GM12878 (cell line): ENCODE results near the gene SIM2. TPM values are rescaled to one million over a fixed set of nuclear protein-coding genes. Genes with fewer than 3 reads are reported as not detected.

ENCODE experiments used
- ATAC-seq: fragments of 200-7000 bp; cut with Tn5 transposase; 3 replicates; pipeline ENCODE4 v1.9.1; 2020; ENCODE audit warnings: mild to moderate bottlenecking, moderate library complexity
- BruUV-seq: library from RNA; stranded (reverse); fragments of 400-500 nt; replicated peaks from 2 replicates; lab custom pipeline; 2021; lab: Mats Ljungman, UMichigan
- CTCF ChIA-PET: fragments of 300-600 bp; sonication (Branson Sonifier 250); formaldehyde crosslinking; extraction: SDS; loops from one replicate; lab custom pipeline; 2021; ENCODE audit warnings: inconsistent platforms; lab: Yijun Ruan, JAX
- POLR2A ChIA-PET: fragments of 350-600 bp; formaldehyde crosslinking; extraction: SDS; loops from one replicate; lab custom pipeline; 2021; ENCODE audit warnings: inconsistent platforms; lab: Charles Lee
- RAD21 ChIA-PET: fragments of 300-600 bp; sonication (Branson Sonifier 250); formaldehyde crosslinking; loops from one replicate; lab custom pipeline; 2023; ENCODE audit warnings: antibody characterized with exemption; ENCODE audit not compliant: unreplicated experiment; lab: Charles Lee
- SMC1A ChIA-PET: fragments of 300-600 bp; sonication (Branson Sonifier 250); formaldehyde crosslinking; loops from one replicate; lab custom pipeline; 2023; ENCODE audit not compliant: unreplicated experiment, uncharacterized antibody; lab: Charles Lee
- DNase-seq: peaks from one replicate; pipeline ENCODE4 v3.0.0-alpha.2; 2011; ENCODE audit warnings: low read depth, low spot score
- FAIRE-seq: peaks from 3 replicates; lab custom pipeline; 2011; peaks lifted over from hg19 to GRCh38; lab: Jason Lieb, UNC
- H2AFZ ChIP-seq: 2 replicates; pipeline ENCODE4 v1.6.0; 2011; ENCODE audit warnings: low read depth, low read length, control low read depth; ENCODE audit not compliant: control insufficient read depth
- H3K27ac ChIP-seq: 2 replicates; pipeline ENCODE4 v1.5.1; 2011; ENCODE audit warnings: control low read depth; ENCODE audit not compliant: control insufficient read depth, insufficient read depth
- H3K27me3 ChIP-seq, 2 experiments: replicated peaks in 1 of 2; 2 replicates each; pipeline versions ENCODE4 v1.6.0 to v1.6.1; 2011; ENCODE audit warnings: low read length in 1 of 2; ENCODE audit not compliant: control insufficient read depth in 2 of 2, insufficient read depth in 2 of 2
- H3K36me3 ChIP-seq, 2 experiments: 2 replicates each; pipeline ENCODE4 v1.5.1; 2011; ENCODE audit warnings: low read length in 1 of 2; ENCODE audit not compliant: control insufficient read depth in 2 of 2, insufficient read depth in 2 of 2
- H3K4me1 ChIP-seq: 2 replicates; pipeline ENCODE4 v1.6.1; 2011; ENCODE audit warnings: mild to moderate bottlenecking, low read length, moderate library complexity, mixed read lengths; ENCODE audit not compliant: control insufficient read depth, insufficient read depth
- H3K4me2 ChIP-seq: 2 replicates; pipeline ENCODE4 v1.6.0; 2011; ENCODE audit warnings: control low read depth; ENCODE audit not compliant: control insufficient read depth, insufficient read depth
- H3K4me3 ChIP-seq: fragments of 200-600 bp; sonication (generic); 2 replicates; pipeline ENCODE4 v1.5.1; 2016
- H3K79me2 ChIP-seq: 2 replicates; pipeline ENCODE4 v1.6.0; 2011; ENCODE audit warnings: low read length; ENCODE audit not compliant: control insufficient read depth, insufficient read depth
- H3K9ac ChIP-seq: 2 replicates; pipeline ENCODE4 v1.8.0; 2011; ENCODE audit warnings: low read length, control low read depth, mixed read lengths; ENCODE audit not compliant: control insufficient read depth, insufficient read depth
- H3K9me3 ChIP-seq: replicated peaks from 3 replicates; pipeline ENCODE4 v1.5.1; 2011; ENCODE audit warnings: mild to moderate bottlenecking, low read length; ENCODE audit not compliant: control insufficient read depth, insufficient read depth
- H4K20me1 ChIP-seq: 2 replicates; pipeline ENCODE4 v1.6.0; 2011; ENCODE audit not compliant: control insufficient read depth, insufficient read depth
- BRCA1 ChIP-seq: IDR thresholded peaks from 2 replicates; pipeline ENCODE4 v1.6.1; 2011; ENCODE audit warnings: low read depth, low read length, improper control_type of control experiment
- CBFB ChIP-seq: IDR thresholded peaks from 2 replicates; pipeline ENCODE4 v1.6.1; 2016; ENCODE audit warnings: antibody characterized with exemption, low read depth
- FOXK2 ChIP-seq: fragments of 450-650 bp; IDR thresholded peaks from 2 replicates; pipeline ENCODE4 v1.6.1; 2017; ENCODE audit warnings: mild to moderate bottlenecking, moderate library complexity
- GATAD2B ChIP-seq: fragments of 450-650 bp; conservative IDR thresholded peaks from 2 replicates; pipeline ENCODE4 v1.6.1; 2017; ENCODE audit warnings: low read depth, mild to moderate bottlenecking, moderate library complexity
- HDAC6 ChIP-seq: fragments of 200-600 bp; sonication (generic); IDR thresholded peaks from one replicate; pipeline ENCODE4 v1.8.0; 2017; ENCODE audit warnings: antibody characterized with exemption; ENCODE audit not compliant: unreplicated experiment
- HDGF ChIP-seq: fragments of 450-650 bp; IDR thresholded peaks from 2 replicates; pipeline ENCODE4 v1.6.1; 2016; ENCODE audit warnings: antibody characterized with exemption
- MEF2B ChIP-seq: fragments of 450-650 bp; IDR thresholded peaks from 2 replicates; pipeline ENCODE4 v1.6.1; 2018; ENCODE audit warnings: mild to moderate bottlenecking, moderate library complexity; ENCODE audit not compliant: partially characterized antibody, poor library complexity, severe bottlenecking
- NFYA ChIP-seq: IDR thresholded peaks from 2 replicates; pipeline ENCODE4 v1.6.1; 2011; ENCODE audit warnings: low read depth, mild to moderate bottlenecking, low read length, improper control_type of control experiment, borderline replicate concordance
- NRF1 ChIP-seq: conservative IDR thresholded peaks from 2 replicates; pipeline ENCODE4 v1.6.1; 2011; ENCODE audit warnings: mild to moderate bottlenecking, low read depth, low read length, improper control_type of control experiment
- POLR2AphosphoS5 ChIP-seq: IDR thresholded peaks from 2 replicates; pipeline ENCODE4 v1.6.1; 2011; ENCODE audit warnings: mild to moderate bottlenecking, low read length, inconsistent platforms
- RAD51 ChIP-seq: fragments of 450-650 bp; IDR thresholded peaks from 2 replicates; pipeline ENCODE4 v1.6.1; 2016; ENCODE audit warnings: moderate library complexity, mild to moderate bottlenecking, inconsistent platforms
- SKIL ChIP-seq: fragments of 450-650 bp; IDR thresholded peaks from 2 replicates; pipeline ENCODE4 v1.6.1; 2017; ENCODE audit warnings: mild to moderate bottlenecking, low read depth, inconsistent platforms; ENCODE audit not compliant: poor library complexity, severe bottlenecking
- SREBF1 ChIP-seq: IDR thresholded peaks from 2 replicates; pipeline ENCODE4 v1.6.1; 2012; ENCODE audit warnings: mild to moderate bottlenecking, low read length
- TAF1 ChIP-seq: IDR thresholded peaks from 2 replicates; pipeline ENCODE4 v1.6.1; 2011; ENCODE audit warnings: mild to moderate bottlenecking, low read depth, low read length, borderline replicate concordance
- ZBTB33 ChIP-seq: fragments of 450-650 bp; IDR thresholded peaks from 2 replicates; pipeline ENCODE4 v1.6.1; 2017; ENCODE audit warnings: mild to moderate bottlenecking
- ZBTB4 ChIP-seq: fragments of 450-650 bp; formaldehyde crosslinking; IDR thresholded peaks from 2 replicates; pipeline ENCODE4 v1.4.0; 2022; ENCODE audit warnings: mild to moderate bottlenecking, moderate library complexity
- WGBS: methylation state at CpG from one replicate; pipeline ENCODE4 v1.1.6; 2016; ENCODE audit warnings: low lambda C conversion rate; ENCODE audit not compliant: insufficient replicate concordance, insufficient coverage; ENCODE audit errors: missing lambda C conversion rate; 5-methylcytosine and 5-hydroxymethylcytosine counted together
- in situ Hi-C: fragments of 300-500 bp; cut with MboI; formaldehyde crosslinking; loops from 9 replicates; pipeline ENCODE4 v1.14.3; 2018; ENCODE audit warnings: mixed read lengths
- intact Hi-C: fragments of 100-400 bp; cut with micrococcal nuclease; formaldehyde crosslinking; loops from one replicate; pipeline ENCODE4 v1.14.2; 2022; ENCODE audit not compliant: unreplicated experiment
- polyA plus RNA-seq, 11 experiments: library from polyadenylated mRNA; depleted of rRNA in 4 of 11; unstranded in 6 of 11; stranded (reverse) in 5 of 11; fragments of >200 nt; fragmentation: Nextera tagmentation in 4 of 11; fragmentation: Illumina TruSeq in 1 of 11; extraction: Ambion mirVana in 4 of 11; extraction: Trizol in 1 of 11; gene quantifications; 1 replicate in 1 of 11; 2 replicates in 10 of 11; pipeline versions ENCODE4 v1.2.1 to v1.2.3, GENCODE V29; 2011 to 2016; ENCODE audit warnings: inconsistent platforms in 2 of 11, missing spikeins in 2 of 11, low read depth in 1 of 11
- total RNA-seq, 4 experiments: library from RNA; depleted of rRNA in 3 of 4; stranded (reverse); fragments of >200 nt in 3 of 4; fragmentation: Illumina TruSeq in 1 of 4; extraction: Trizol in 1 of 4; gene quantifications; 2 replicates each; pipeline versions ENCODE4 v1.2.1 to v1.2.3, GENCODE V29; 2013 to 2021

SIM2 gene
- total and polyA plus RNA-seq, 10 of the 15 experiments (the other 5 are each of a cell fraction or from before 2014, with no cell fraction given), result 0.02 to 0.15 (median 0.05) TPM; not detected in 7

- no peak for FAIRE-seq
- WGBS, result 84% methylated on average over 13 of the region's 13 CpGs
These were observed 69.6 kb downstream of the SIM2 start for GRCh38 chr21:36768496-36768895.

More at GRCh38 chr21:36768496-36768895, 69.6 kb downstream of the SIM2 start:
- POLR2A ChIA-PET, result no interaction called here
- H3K4me3 ChIP-seq, result no peak overlapping the region
- no peaks in the 10 kb centered on the region for H3K9me3 ChIP-seq
- no peak overlapping the region for H2AFZ ChIP-seq
- no peaks in the 10 kb centered on the region for H3K27me3 ChIP-seq
- no TSS peak for BruUV-seq
- in situ Hi-C loops (no loop called here), intact Hi-C loops (no loop called here)
- SMC1A ChIA-PET, result no interaction called here
- DNase-seq, result no peak
- TF ChIP-seq HDGF (no peak), HDAC6 (no peak), NFYA (no peak), CBFB (no peak), BRCA1 (no peak), MEF2B (no peak), SKIL (no peak), ZBTB33 (no peak), RAD51 (no peak), TAF1 (no peak), GATAD2B (no peak), POLR2AphosphoS5 (no peak), FOXK2 (no peak), NRF1 (no peak), SREBF1 (no peak), ZBTB4 (no peak)
- H3K27ac ChIP-seq, result no peak overlapping the region
- H3K4me1 ChIP-seq, result no peaks in the 10 kb centered on the region
- H3K4me2 ChIP-seq, result no peak overlapping the region
- H3K79me2 ChIP-seq, result no peaks in the 10 kb centered on the region
- H4K20me1 ChIP-seq, result no peaks in the 10 kb centered on the region
- no peaks in the 10 kb centered on the region for H3K36me3 ChIP-seq
- no peak for ATAC-seq
- RAD21 ChIA-PET, result no interaction called here
- no peak overlapping the region for H3K9ac ChIP-seq
- CTCF ChIA-PET, result no interaction called here
